Measurements from ENCODE around the gene ANK3.

Gene ANK3

DNA sequence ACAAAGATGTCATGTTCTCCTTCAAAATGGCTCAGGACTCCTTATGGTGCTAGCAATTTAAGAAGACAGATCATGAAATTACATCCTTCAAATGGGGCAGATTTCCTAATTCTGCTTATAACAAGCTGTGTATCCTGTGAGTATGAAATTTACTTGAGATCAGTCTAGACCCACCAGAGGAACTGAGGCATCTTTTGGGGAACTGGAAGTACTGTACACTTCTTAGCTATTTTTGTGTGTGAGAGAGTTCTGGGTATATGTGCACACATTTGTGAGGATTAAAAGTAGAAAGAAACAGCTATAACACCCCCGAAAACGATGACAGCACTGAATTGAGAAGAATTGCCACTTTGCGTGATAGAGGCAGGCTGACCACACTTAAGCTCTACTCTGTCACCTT is 296.4 kb downstream of the ANK3 start:
- H2AK5ac ChIP-seq (ENCODE audit: low read length) = no peak overlapping the region
- no peak overlapping the region for H3K4ac ChIP-seq (ENCODE audit: low read depth, low read length)
- no peak overlapping the region for H2BK12ac ChIP-seq (ENCODE audit: low read length)
- H3K36me3 ChIP-seq (ENCODE audit: control insufficient read depth in 1 of 2, insufficient read depth in 2 of 2, low read length in 2 of 2) = peaks cover 0 to 2% of the 10 kb centered on the region in 2 experiments
- H3K4me1 ChIP-seq (ENCODE audit: control insufficient read depth in 1 of 2, insufficient read depth in 2 of 2, low read length in 2 of 2) = no peaks in the 10 kb centered on the region
- no peak overlapping the region for H3K27ac ChIP-seq (ENCODE audit: low read depth, low read length)
- WGBS (ENCODE audit: extremely low coverage, insufficient coverage, insufficient read length) = no CpG with 5 or more reads among the region's 3 CpGs
- no peak overlapping the region for H4K8ac ChIP-seq (ENCODE audit: low read depth, low read length)
- H4K91ac ChIP-seq (ENCODE audit: low read depth, low read length) = no peak overlapping the region
- H3K14ac ChIP-seq (ENCODE audit: low read length) = no peak overlapping the region
- no peak overlapping the region for H2BK5ac ChIP-seq (ENCODE audit: low read depth, low read length, poor library complexity)
- H3K79me1 ChIP-seq (ENCODE audit: low read length) = no peaks in the 10 kb centered on the region
- H3K9me3 ChIP-seq (ENCODE audit: insufficient read depth, low read depth, low read length) = no peaks in the 10 kb centered on the region
- DNase-seq = no peak
- H2BK120ac ChIP-seq (ENCODE audit: insufficient read depth, low read length, poor library complexity) = no peak overlapping the region
- H3K23ac ChIP-seq (ENCODE audit: low read length) = no peak overlapping the region
- H3K4me2 ChIP-seq (ENCODE audit: low read length) = no peak overlapping the region
- H3K27me3 ChIP-seq (ENCODE audit: insufficient read depth, low read length) = no peaks in the 10 kb centered on the region
- H3K9ac ChIP-seq (ENCODE audit: low read length) = no peak overlapping the region
- no peak overlapping the region for H2AFZ ChIP-seq (ENCODE audit: insufficient read depth, low read length, poor library complexity)
- H3K18ac ChIP-seq (ENCODE audit: low read length) = no peak overlapping the region
- H3K4me3 ChIP-seq (ENCODE audit: low read depth, low read length) = no peak overlapping the region
- no peak overlapping the region for H4K12ac ChIP-seq (ENCODE audit: low read depth, low read length)
- H3K79me2 ChIP-seq (ENCODE audit: control insufficient read depth, insufficient read depth, low read length, poor library complexity) = no peaks in the 10 kb centered on the region

DNA sequence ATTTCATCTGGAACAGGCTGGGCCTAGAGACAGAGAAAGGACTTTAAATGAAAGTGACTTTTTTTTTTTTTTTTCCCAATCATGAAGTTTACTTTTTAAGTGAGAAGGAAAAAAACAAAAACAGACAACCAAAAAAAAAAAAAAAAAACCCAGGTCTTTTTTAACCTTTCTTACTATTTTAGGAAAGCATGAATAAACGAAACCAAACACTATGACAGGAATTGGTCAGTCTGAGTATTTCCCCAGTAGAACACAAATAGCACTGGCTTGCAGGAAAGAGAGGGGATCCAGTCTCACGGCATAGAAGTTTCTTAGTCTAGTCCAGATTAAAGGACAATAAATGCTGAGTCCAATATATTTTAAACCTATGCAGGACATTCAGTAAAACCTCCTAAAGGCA is 302.8 kb downstream of the ANK3 start:
- no peak overlapping the region for H2BK120ac ChIP-seq (ENCODE audit: insufficient read depth, low read length, poor library complexity)
- no peak overlapping the region for H3K4me3 ChIP-seq (ENCODE audit: low read depth, low read length)
- no peak overlapping the region for H2BK12ac ChIP-seq (ENCODE audit: low read length)
- peaks cover 5 to 9% of the 10 kb centered on the region in 2 experiments for H3K36me3 ChIP-seq (ENCODE audit: control insufficient read depth in 1 of 2, insufficient read depth in 2 of 2, low read length in 2 of 2)
- H3K27ac ChIP-seq (ENCODE audit: low read depth, low read length) = no peak overlapping the region
- H4K12ac ChIP-seq (ENCODE audit: low read depth, low read length) = no peak overlapping the region
- no peaks in the 10 kb centered on the region for H3K27me3 ChIP-seq (ENCODE audit: insufficient read depth, low read length)
- H3K14ac ChIP-seq (ENCODE audit: low read length) = no peak overlapping the region
- no peak overlapping the region for H3K18ac ChIP-seq (ENCODE audit: low read length)
- H3K79me2 ChIP-seq (ENCODE audit: control insufficient read depth, insufficient read depth, low read length, poor library complexity) = no peaks in the 10 kb centered on the region
- H3K4me1 ChIP-seq (ENCODE audit: control insufficient read depth in 1 of 2, insufficient read depth in 2 of 2, low read length in 2 of 2) = no peaks in the 10 kb centered on the region
- no peak overlapping the region for H2AK5ac ChIP-seq (ENCODE audit: low read length)
- H3K23ac ChIP-seq (ENCODE audit: low read length) = no peak overlapping the region
- H2BK5ac ChIP-seq (ENCODE audit: low read depth, low read length, poor library complexity) = no peak overlapping the region
- no CpG with 5 or more reads among the region's 2 CpGs for WGBS (ENCODE audit: extremely low coverage, insufficient coverage, insufficient read length)
- H3K79me1 ChIP-seq (ENCODE audit: low read length) = no peaks in the 10 kb centered on the region
- no peak overlapping the region for H4K8ac ChIP-seq (ENCODE audit: low read depth, low read length)
- H3K4me2 ChIP-seq (ENCODE audit: low read length) = no peak overlapping the region
- H2AFZ ChIP-seq (ENCODE audit: insufficient read depth, low read length, poor library complexity) = no peak overlapping the region
- no peak overlapping the region for H3K4ac ChIP-seq (ENCODE audit: low read depth, low read length)
- no peak overlapping the region for H3K9ac ChIP-seq (ENCODE audit: low read length)
- H3K9me3 ChIP-seq (ENCODE audit: insufficient read depth, low read depth, low read length) = no peaks in the 10 kb centered on the region
- DNase-seq = no peak
- no peak overlapping the region for H4K91ac ChIP-seq (ENCODE audit: low read depth, low read length)

DNA sequence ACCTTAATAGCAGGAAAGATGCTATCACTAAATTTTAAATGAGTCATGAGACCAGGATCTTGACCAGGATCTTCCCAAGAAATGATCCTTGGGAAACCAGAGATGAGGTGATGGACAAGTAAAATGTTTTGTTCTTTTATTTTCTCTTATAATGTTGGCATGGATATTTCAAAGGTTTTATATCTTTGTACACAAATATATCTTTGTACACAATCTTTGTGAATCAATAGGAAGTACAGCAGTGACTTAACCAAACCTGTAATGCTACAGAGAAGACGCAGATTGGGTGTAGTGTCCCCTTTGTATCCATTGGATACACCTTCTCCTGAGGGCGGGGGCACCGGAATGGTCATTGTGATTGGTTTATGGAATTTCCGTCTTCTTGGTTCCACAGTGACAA is 303.3 kb downstream of the ANK3 start:
- no peak for DNase-seq
- Histone ChIP-seq H2AK5ac (ENCODE audit: low read length) (no peak overlapping the region), H3K36me3 (ENCODE audit: control insufficient read depth in 1 of 2, insufficient read depth in 2 of 2, low read length in 2 of 2) (peaks cover 5 to 9% of the 10 kb centered on the region in 2 experiments), H2BK5ac (ENCODE audit: low read depth, low read length, poor library complexity) (no peak overlapping the region), H3K9me3 (ENCODE audit: insufficient read depth, low read depth, low read length) (no peaks in the 10 kb centered on the region), H3K27me3 (ENCODE audit: insufficient read depth, low read length) (no peaks in the 10 kb centered on the region), H3K79me1 (ENCODE audit: low read length) (no peaks in the 10 kb centered on the region), H2AFZ (ENCODE audit: insufficient read depth, low read length, poor library complexity) (no peak overlapping the region), H3K27ac (ENCODE audit: low read depth, low read length) (no peak overlapping the region), H4K8ac (ENCODE audit: low read depth, low read length) (no peak overlapping the region), H3K4ac (ENCODE audit: low read depth, low read length) (no peak overlapping the region), H3K4me3 (ENCODE audit: low read depth, low read length) (no peak overlapping the region), H3K4me2 (ENCODE audit: low read length) (no peak overlapping the region), H4K91ac (ENCODE audit: low read depth, low read length) (no peak overlapping the region), H3K4me1 (ENCODE audit: control insufficient read depth in 1 of 2, insufficient read depth in 2 of 2, low read length in 2 of 2) (no peaks in the 10 kb centered on the region), H2BK12ac (ENCODE audit: low read length) (no peak overlapping the region), H3K9ac (ENCODE audit: low read length) (no peak overlapping the region), H3K79me2 (ENCODE audit: control insufficient read depth, insufficient read depth, low read length, poor library complexity) (no peaks in the 10 kb centered on the region), H3K18ac (ENCODE audit: low read length) (no peak overlapping the region), H3K14ac (ENCODE audit: low read length) (no peak overlapping the region), H2BK120ac (ENCODE audit: insufficient read depth, low read length, poor library complexity) (no peak overlapping the region), H3K23ac (ENCODE audit: low read length) (no peak overlapping the region), H4K12ac (ENCODE audit: low read depth, low read length) (no peak overlapping the region)
- WGBS (ENCODE audit: extremely low coverage, insufficient coverage, insufficient read length) = no CpG with 5 or more reads among the region's 4 CpGs

DNA sequence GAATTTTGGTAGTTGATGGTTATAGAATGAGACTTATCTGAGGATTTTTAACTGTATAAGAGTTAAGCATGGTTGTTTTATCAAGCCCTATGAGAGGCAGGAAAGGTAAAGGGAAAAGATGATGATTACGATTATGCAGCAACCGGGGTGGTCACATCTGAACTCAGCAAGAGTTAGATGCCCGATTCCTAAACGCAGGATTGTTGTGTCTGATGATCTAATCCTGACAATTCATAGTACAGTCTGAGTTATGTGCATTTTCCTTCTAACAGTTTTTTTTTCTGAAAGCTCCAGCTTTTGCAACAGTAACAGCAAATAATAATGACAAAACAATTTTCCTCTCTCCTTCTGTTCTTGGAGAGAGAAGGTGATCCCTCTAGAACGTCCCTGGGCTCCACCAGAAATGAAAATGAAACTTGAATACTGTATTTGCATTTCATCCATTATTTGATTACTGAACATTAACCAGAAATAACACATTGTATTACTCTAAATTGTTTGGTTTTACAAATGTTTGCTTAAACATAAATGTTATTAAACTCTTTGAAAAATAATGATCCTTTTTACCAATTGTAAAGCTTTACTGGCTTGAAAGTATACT is 306.8 kb downstream of the ANK3 start:
- no peak overlapping the region for H4K91ac ChIP-seq (ENCODE audit: low read depth, low read length)
- no peak overlapping the region for H3K4me3 ChIP-seq (ENCODE audit: low read depth, low read length)
- H2BK12ac ChIP-seq (ENCODE audit: low read length) = no peak overlapping the region
- no peak overlapping the region for H2BK5ac ChIP-seq (ENCODE audit: low read depth, low read length, poor library complexity)
- no peak overlapping the region for H3K23ac ChIP-seq (ENCODE audit: low read length)
- no peaks in the 10 kb centered on the region for H3K4me1 ChIP-seq (ENCODE audit: control insufficient read depth in 1 of 2, insufficient read depth in 2 of 2, low read length in 2 of 2)
- WGBS (ENCODE audit: extremely low coverage, insufficient coverage, insufficient read length) = no CpG with 5 or more reads among the region's 5 CpGs
- no peak for DNase-seq
- peaks cover 3 to 7% of the 10 kb centered on the region in 2 experiments for H3K36me3 ChIP-seq (ENCODE audit: control insufficient read depth in 1 of 2, insufficient read depth in 2 of 2, low read length in 2 of 2)
- H3K9me3 ChIP-seq (ENCODE audit: insufficient read depth, low read depth, low read length) = no peaks in the 10 kb centered on the region
- H4K8ac ChIP-seq (ENCODE audit: low read depth, low read length) = no peak overlapping the region
- no peak overlapping the region for H2AFZ ChIP-seq (ENCODE audit: insufficient read depth, low read length, poor library complexity)
- H3K27ac ChIP-seq (ENCODE audit: low read depth, low read length) = no peak overlapping the region
- no peak overlapping the region for H3K4ac ChIP-seq (ENCODE audit: low read depth, low read length)
- no peaks in the 10 kb centered on the region for H3K79me2 ChIP-seq (ENCODE audit: control insufficient read depth, insufficient read depth, low read length, poor library complexity)
- no peak overlapping the region for H3K9ac ChIP-seq (ENCODE audit: low read length)
- no peak overlapping the region for H4K12ac ChIP-seq (ENCODE audit: low read depth, low read length)
- H3K14ac ChIP-seq (ENCODE audit: low read length) = no peak overlapping the region
- H3K4me2 ChIP-seq (ENCODE audit: low read length) = no peak overlapping the region
- no peaks in the 10 kb centered on the region for H3K79me1 ChIP-seq (ENCODE audit: low read length)
- H3K27me3 ChIP-seq (ENCODE audit: insufficient read depth, low read length) = no peaks in the 10 kb centered on the region
- H2AK5ac ChIP-seq (ENCODE audit: low read length) = no peak overlapping the region
- no peak overlapping the region for H3K18ac ChIP-seq (ENCODE audit: low read length)
- H2BK120ac ChIP-seq (ENCODE audit: insufficient read depth, low read length, poor library complexity) = no peak overlapping the region

Measured in trophoblast cell (in vitro differentiated cells and primary cell).